HUDEP-2 (cell line): ENCODE data around the gene IL1RAP.
"Not testable (repeated sequence)": the region's sequence is repeated elsewhere in the genome, so short reads cannot be mapped to it uniquely, and the experiment has no call there.

Experiments
- DNase-seq, 76 experiments: peaks; one replicate each; lab custom pipeline; 2025; ENCODE audit not compliant: unreplicated experiment in 76 of 76; lab: John Stamatoyannopoulos, UW

Gene IL1RAP, protein sequence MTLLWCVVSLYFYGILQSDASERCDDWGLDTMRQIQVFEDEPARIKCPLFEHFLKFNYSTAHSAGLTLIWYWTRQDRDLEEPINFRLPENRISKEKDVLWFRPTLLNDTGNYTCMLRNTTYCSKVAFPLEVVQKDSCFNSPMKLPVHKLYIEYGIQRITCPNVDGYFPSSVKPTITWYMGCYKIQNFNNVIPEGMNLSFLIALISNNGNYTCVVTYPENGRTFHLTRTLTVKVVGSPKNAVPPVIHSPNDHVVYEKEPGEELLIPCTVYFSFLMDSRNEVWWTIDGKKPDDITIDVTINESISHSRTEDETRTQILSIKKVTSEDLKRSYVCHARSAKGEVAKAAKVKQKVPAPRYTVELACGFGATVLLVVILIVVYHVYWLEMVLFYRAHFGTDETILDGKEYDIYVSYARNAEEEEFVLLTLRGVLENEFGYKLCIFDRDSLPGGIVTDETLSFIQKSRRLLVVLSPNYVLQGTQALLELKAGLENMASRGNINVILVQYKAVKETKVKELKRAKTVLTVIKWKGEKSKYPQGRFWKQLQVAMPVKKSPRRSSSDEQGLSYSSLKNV

GRCh38 chr3:190513409-190514370 lies at the start of gene IL1RAP:
Gene IL1RAP, plus strand, starts transcription at chr3:190514085. Its CDS starts 50,205 bp downstream, at chr3:190564290.
- peak in 65 of 76 experiments; percentile 0 to 80 (median 33) for DNase-seq

DNA sequence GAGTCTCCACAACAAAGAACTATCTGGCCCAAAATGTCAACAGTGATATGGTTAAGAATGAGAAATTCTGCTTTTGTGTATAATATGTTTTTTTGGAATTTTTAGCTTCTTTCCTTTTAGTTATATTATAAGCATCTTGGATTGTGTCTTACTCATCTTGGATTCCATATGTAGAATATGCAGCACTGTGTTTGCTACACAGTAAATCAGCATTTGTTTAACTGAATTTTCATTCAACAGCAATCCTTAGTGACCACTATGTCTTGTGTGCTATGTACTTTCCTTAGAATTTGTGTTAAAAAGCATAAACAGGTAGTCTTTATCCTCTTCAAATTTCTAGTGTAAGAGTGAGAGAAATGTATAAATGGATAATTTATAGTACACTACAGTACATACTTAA lies 46.0 kb upstream of the IL1RAP start:
- DNase-seq = no peak

DNA sequence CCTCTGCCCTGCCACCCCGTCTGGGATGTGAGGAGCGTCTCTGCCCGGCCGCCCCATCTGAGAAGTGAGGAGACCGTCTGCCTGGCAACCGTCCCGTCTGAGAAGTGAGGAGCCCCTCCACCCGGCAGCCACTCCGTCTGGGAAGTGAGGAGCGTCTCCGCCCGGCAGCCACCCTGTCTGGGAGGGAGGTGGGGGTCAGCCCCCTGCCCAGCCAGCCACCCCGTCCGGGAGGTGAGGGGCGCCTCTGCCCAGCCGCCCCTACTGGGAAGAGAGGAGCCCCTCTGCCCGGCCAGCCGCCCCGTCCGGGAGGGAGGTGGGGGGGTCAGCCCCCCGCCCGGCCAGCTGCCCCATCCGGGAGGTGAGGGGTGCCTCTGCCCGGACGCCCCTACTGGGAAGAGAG lies 40.6 kb upstream of the IL1RAP start:
- DNase-seq = not testable (repeated sequence)

DNA sequence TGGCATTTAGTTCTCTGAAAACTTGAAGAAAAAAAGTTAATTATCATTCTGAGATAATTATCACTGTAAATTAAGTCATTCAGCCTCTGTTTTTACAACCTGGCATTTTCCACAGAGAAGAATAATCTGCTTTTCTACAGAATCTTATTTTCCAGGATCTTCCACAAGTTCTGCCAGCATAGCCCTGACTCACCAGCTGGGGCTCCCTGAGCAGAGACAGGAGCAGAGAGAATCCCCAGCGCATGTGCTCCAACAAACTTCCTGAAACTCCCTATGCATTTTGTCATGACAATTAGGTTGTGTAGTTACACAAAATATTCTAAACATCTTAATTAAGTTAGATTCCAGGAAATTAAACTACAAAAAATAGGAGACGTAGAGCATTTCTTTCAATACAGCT lies 32.1 kb upstream of the IL1RAP start:
- DNase-seq = no peak

DNA sequence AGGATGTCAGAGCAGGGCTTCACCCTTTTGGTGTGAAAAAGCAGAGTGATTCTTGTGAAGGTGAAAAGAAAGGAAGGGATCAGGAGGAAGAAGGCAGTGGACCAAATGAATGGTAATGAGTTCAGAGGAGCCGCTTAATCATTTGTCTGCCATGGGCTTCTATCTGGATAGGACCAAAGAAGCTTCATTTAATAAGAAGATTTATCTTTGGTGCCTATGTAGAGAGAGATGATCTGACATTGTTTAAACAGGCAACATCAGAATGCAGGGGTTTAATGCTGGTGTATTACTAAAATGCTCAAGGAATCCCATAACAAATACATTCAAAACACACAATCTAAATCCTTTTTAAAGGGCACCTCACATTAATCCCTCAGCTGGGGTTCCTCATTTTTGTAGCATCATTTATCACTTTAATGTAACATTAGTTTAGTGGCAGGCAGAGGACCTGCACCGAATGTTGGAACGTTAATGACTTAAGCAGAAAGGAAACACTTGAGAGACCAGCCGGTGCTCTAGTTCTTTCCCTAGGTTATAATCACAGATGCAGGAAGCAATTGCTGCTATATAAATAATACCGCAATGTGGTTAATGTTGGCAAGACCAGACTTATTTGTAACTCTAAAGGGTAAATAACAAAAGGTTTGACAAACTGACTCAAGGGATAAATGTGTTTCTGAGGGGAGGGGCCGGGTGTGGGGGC lies 27.9 kb upstream of the IL1RAP start:
- DNase-seq = no peak

DNA sequence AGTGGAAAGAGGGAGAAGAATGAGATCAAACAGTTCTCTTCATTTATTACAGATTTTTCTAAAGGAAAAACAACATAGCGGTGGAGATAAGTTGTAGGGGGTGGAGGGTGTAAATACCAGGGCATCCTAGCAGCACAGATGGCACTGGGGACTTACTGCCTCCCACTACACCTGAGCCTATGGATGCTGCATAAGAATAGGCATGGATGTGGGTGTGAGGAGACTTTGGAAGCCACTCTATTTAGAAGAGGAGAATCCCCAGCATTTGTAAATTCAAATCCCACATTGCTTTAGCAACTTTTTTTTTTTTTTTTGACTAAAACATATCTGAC lies 27.4 kb upstream of the IL1RAP start:
- DNase-seq = no peak

DNA sequence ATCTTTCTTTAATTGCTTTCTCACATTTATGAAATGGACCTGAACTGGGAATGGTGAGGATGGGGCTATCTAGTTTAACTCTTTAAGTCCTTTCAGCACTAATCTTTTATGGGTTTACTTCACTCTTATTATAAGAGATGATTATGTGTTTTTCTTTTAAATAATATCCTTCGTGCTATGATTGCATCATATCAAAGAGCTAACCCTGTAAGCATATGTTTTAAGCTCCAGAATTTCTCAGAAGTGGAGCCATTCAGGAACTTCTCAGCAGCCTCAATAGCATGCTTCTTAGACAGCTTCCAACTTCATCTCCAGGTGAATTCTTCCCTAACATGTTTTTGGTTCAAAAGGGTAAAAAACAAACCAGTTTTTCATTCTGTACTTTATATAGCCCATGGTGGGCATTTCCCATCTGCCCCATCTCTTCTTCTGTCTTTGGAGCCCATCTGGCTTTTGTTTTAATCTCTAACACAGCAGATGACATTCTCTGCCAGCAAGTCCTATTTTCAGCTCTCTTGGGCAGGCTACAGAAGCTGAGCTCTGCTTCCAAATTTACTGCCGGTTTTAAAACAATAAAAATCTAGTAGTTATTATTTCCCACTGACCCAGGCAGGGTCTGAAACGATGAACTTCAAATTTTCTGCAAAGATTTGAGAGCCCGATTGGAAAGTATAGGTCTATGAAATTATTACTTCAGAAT lies 26.8 kb upstream of the IL1RAP start:
- no peak for DNase-seq

GRCh38 chr3:190491533-190492054 lies 22.3 kb upstream of the IL1RAP start:
- no peak for DNase-seq

DNA sequence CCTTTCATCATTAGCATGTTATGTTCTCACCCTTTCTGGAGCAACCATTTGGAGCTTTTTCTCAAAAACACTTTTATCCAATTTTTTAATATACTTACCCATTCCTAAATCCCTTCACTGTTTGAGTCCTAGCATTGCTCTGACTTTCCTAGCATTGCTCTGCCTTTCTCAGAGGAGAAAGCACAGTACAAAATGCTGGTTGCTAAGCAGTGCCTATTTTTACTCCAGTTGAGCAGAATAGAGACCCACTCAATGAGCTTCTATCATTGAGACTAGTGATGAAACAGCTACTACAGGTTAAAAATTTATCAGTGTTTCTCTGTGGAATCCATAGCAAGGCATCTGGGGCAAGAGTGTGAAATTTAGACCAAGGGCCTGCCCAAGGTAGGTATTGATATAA lies 21.8 kb upstream of the IL1RAP start:
- DNase-seq = no peak

DNA sequence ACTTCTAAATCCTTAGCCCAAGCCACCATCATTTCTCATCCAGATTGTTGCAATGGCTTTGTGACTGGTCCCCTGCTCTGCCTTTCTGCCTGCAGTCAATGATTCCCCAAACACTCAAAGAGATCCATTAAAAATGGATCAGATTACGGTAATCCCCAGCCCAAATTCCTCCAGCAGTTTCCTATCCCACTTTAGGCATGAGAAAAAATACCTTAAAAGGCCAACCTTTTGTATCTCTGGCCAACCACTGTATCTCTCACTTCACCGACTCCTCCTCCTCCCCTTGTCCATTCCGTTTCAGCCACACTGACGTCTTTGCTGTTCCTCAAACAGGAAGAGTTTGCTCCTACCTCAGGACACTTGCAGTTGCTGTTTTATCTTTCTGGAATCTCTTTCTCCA lies 20.9 kb upstream of the IL1RAP start:
- no peak for DNase-seq

GRCh38 chr3:190494907-190495306 lies 19.0 kb upstream of the IL1RAP start:
- no peak for DNase-seq

DNA sequence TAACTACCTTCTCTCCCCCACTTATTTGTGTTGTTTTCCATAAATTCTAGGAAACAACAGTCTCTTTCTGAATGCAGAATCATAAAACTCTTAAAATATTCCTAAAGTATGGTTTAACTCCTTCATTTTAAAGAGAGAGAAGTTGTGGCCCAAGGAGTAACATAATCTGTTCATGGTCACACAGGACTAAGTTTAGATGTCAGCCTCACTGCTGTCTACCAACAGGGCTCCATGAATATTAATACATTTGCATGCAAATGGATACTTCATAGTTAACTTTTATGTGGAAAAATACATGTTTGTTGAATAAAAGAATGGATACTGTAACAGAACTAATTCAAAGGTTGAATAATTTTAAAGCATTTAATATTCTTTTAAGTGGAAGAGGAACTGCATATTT lies 18.5 kb upstream of the IL1RAP start:
- no peak for DNase-seq

DNA sequence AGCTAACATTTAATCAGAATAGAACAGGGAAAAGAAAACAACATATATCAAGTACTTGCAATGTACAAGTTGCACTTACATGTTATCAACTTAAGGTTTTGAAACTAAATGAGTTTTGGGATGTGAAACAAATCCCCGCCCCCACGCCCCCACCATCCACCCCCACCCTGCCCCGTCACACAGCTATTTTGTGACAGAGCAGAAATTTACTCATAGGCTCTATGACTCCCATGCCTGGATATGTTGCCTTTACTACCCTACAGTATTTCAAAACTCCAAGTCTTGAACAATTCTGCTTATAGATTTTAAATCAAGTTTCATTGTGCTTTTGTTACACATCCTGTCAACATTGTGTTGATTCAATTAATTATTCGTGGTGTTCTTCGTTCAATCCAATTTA lies 18.1 kb upstream of the IL1RAP start:
- no peak for DNase-seq

GRCh38 chr3:190496859-190497258 lies 17.0 kb upstream of the IL1RAP start:
- no peak for DNase-seq

DNA sequence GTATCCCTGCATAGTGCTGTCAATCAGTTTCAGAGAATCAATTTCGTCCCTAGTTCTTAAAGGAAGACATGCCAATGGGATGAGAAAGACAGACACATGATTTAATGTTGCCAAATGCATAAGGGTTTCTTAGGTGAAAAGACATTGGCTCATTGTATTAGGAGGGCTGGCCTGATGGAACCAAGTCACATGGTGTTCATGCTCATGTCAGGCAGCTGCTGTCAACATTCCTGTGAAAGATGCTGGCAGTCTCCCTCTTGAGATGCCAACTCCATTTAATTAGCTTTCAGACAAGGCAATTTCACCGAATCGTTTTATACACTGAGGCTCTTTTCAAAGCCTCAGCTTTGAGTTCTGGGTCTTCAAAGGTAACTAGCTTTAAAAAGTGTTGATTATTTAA lies 16.1 kb upstream of the IL1RAP start:
- DNase-seq = no peak

DNA sequence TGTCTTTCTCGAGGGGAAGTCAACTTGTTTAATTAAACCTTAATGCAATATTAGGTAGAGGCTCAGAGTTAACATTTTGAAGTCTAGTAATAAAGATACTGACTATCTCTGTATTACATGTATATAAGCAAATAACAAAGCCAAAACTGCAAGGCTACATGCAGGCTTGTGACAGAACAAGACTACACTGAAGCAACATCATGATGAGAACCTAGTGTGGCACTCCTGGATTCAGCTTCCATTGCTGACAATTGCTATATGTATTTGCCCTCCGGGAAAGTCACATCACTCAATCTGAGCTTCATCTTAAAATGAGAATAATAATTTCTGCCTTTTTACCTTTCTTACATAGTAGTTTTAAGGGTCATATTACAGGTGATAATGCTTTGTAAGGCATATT lies 15.6 kb upstream of the IL1RAP start:
- no peak for DNase-seq

DNA sequence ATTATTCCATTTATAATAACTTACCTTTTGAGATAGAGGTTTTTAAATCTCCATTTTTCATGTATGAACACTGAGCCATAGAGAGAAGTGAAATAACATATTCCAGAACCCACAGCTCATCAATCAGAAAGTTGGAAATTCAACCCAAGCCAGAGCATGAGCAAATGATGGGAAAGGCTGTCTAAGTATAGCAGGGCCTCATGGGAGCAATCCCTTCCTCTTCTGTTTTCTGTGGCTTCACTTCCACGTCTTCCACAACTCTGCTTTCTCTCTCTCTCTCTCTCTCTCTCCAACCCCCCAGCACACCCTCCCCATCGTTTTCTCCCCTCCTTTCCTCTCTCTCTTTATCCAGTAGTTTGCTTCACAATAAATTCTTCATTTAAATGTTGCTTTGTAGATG lies 14.8 kb upstream of the IL1RAP start:
- DNase-seq = no peak

GRCh38 chr3:190502946-190503345 lies 10.9 kb upstream of the IL1RAP start:
- DNase-seq = no peak

DNA sequence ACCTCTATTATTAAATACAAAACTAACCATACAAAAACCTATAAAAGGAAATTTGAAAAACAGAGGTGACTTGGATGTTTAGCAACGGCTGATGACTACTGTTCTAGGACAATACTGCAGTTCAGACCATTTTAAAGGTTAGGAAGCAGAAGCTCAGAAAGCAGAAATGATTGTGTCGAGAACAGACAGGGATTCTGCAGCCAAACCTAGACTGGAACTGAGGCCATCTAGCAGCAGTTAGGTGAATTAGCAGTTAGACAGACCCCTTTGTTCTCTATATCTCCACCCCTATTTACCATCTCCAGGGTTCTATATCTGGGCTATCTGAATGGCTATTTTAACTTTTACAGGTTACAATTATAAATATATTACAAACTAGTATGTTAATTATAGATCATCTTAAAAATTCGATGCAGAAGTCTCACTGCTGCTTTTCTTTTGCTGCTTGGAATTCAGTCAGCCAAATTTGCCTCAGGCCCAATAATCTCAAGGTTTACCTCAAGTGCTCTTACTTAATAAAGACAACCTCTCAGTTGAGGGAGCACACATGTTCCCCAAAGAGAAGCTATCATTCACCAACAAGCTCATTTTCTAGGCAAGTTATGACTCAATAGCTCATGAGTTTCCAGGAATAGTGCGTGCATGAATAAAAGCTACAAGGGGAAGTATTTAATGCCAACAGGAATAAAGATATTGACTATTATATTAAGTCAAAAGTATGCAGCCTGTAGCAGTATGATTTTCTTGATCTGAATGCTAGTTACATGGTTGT lies 9.3 kb upstream of the IL1RAP start:
- DNase-seq = no peak
